IPS DF 6.9 (cell line): ENCODE data around the gene SLC2A9.

Source experiments
- DNase-seq: peaks from one replicate; pipeline ENCODE4 v3.0.0-alpha.2; 2013; ENCODE audit warnings: low read depth, low spot score
- H3K27ac ChIP-seq: one replicate; pipeline ENCODE4 v1.5.1; 2013; ENCODE audit warnings: low read length, control low read depth
- H3K27me3 ChIP-seq: 2 replicates; pipeline ENCODE4 v1.6.1; 2013; ENCODE audit warnings: mild to moderate bottlenecking, low read length; ENCODE audit not compliant: control insufficient read depth, insufficient read depth
- H3K36me3 ChIP-seq: 2 replicates; pipeline ENCODE4 v1.6.1; 2013; ENCODE audit warnings: low read length; ENCODE audit not compliant: control insufficient read depth, insufficient read depth
- H3K4me1 ChIP-seq: 2 replicates; pipeline ENCODE4 v1.6.1; 2013; ENCODE audit warnings: low read length; ENCODE audit not compliant: control insufficient read depth, insufficient read depth
- H3K4me3 ChIP-seq: 2 replicates; pipeline ENCODE4 v1.5.1; 2013; ENCODE audit warnings: mild to moderate bottlenecking, low read length
- H3K9me3 ChIP-seq: 2 replicates; pipeline ENCODE4 v1.6.1; 2013; ENCODE audit warnings: low read length, inconsistent platforms; ENCODE audit not compliant: control insufficient read depth, insufficient read depth
- WGBS: extraction: QIAGEN DNeasy Blood & Tissue Kit; methylation state at CpG from one replicate; pipeline ENCODE4 v1.1.7; 2013; ENCODE audit warnings: mixed read lengths, missing lambda C conversion rate; ENCODE audit not compliant: insufficient read length, insufficient coverage; 5-methylcytosine and 5-hydroxymethylcytosine counted together

The SLC2A9 gene

GRCh38 chr4:9894644-9895332, 126.5 kb downstream of the SLC2A9 start:
- no peak for DNase-seq
- no peak overlapping the region for H3K27ac ChIP-seq
- H3K4me1 ChIP-seq: no peaks in the 10 kb centered on the region
- WGBS: no CpG with 5 or more reads among the region's 3 CpGs
- no peaks in the 10 kb centered on the region for H3K27me3 ChIP-seq
- no peaks in the 10 kb centered on the region for H3K9me3 ChIP-seq
- no peaks in the 10 kb centered on the region for H3K36me3 ChIP-seq
- H3K4me3 ChIP-seq: no peak overlapping the region

GRCh38 chr4:9893329-9894108, 127.8 kb downstream of the SLC2A9 start:
- no peaks in the 10 kb centered on the region for H3K27me3 ChIP-seq
- no peaks in the 10 kb centered on the region for H3K36me3 ChIP-seq
- no peak overlapping the region for H3K4me3 ChIP-seq
- H3K27ac ChIP-seq: no peak overlapping the region
- H3K4me1 ChIP-seq: no peaks in the 10 kb centered on the region
- WGBS: no CpG with 5 or more reads among the region's 8 CpGs
- no peak for DNase-seq
- no peaks in the 10 kb centered on the region for H3K9me3 ChIP-seq

DNA sequence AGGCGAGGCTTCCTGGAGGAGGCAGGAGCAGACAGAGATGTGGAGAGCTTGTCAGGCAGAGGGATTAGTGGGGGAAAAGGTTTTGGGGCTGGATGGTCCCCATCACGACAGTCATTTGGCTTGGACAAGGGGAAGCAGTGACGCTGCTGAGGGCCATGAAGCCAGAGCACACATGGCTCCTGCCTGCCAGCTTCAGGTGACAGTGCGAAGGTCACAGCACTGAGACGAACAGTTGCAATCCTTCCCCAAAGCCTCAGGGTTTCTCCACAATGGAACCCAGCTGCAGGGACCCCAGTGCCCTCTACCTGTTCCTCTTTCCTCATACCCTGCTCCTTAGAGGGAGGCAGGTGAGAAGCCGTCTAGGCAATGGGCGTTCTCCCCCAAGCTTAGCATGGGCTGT, 129.6 kb downstream of the SLC2A9 start:
- Histone ChIP-seq H3K27me3 (no peaks in the 10 kb centered on the region), H3K4me1 (0 out of 2 replicates have a peak, but pooled peaks cover 1% of the 10 kb centered on the region), H3K36me3 (no peaks in the 10 kb centered on the region), H3K4me3 (no peak overlapping the region), H3K9me3 (no peaks in the 10 kb centered on the region), H3K27ac (no peak overlapping the region)
- DNase-seq: no peak
- WGBS: no CpG with 5 or more reads among the region's 7 CpGs

- DNase-seq: no peak
- Histone ChIP-seq H3K27me3 (no peaks in the 10 kb centered on the region), H3K4me3 (no peak overlapping the region), H3K27ac (no peak overlapping the region), H3K9me3 (no peaks in the 10 kb centered on the region), H3K36me3 (no peaks in the 10 kb centered on the region), H3K4me1 (0 out of 2 replicates have a peak, but pooled peaks cover 2% of the 10 kb centered on the region)
- no CpG with 5 or more reads among the region's 7 CpGs for WGBS
Observed at GRCh38 chr4:9891056-9891455, 130.2 kb downstream of the SLC2A9 start.

- Histone ChIP-seq H3K27me3 (no peaks in the 10 kb centered on the region), H3K36me3 (no peaks in the 10 kb centered on the region), H3K4me3 (no peak overlapping the region), H3K27ac (no peak overlapping the region), H3K4me1 (0 out of 2 replicates have a peak, but pooled peaks cover 2% of the 10 kb centered on the region), H3K9me3 (no peaks in the 10 kb centered on the region)
- WGBS: no CpG with 5 or more reads among the region's 4 CpGs
- no peak for DNase-seq
Observed at GRCh38 chr4:9889306-9889705, 132.0 kb downstream of the SLC2A9 start.

DNA sequence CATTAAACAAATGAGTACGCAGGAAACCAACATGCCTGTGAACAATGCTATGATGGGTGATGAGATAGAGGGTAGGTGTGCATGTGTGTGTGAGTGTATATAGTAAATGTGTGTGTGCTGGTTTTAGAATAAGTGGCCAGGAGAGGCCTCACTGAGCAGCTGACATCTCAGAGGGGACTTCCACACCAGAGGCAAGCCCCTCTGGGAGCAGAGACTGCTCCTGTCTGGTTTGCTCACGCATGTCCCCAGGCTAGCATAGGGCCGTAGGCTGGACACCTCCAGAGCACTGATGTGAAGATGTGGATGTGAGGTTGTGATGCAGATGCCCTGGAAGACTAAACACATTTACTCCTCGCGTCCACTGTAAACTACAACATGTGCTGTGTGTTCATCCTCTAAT, 135.3 kb downstream of the SLC2A9 start:
- no peaks in the 10 kb centered on the region for H3K36me3 ChIP-seq
- no CpG with 5 or more reads among the region's 5 CpGs for WGBS
- H3K4me1 ChIP-seq: 0 out of 2 replicates have a peak, but pooled peaks cover 3% of the 10 kb centered on the region
- no peak overlapping the region for H3K4me3 ChIP-seq
- no peaks in the 10 kb centered on the region for H3K27me3 ChIP-seq
- H3K27ac ChIP-seq: no peak overlapping the region
- DNase-seq: no peak
- H3K9me3 ChIP-seq: no peaks in the 10 kb centered on the region

- Histone ChIP-seq H3K4me1 (0 out of 2 replicates have a peak, but pooled peaks cover 2% of the 10 kb centered on the region), H3K27ac (no peak overlapping the region), H3K9me3 (no peaks in the 10 kb centered on the region), H3K36me3 (no peaks in the 10 kb centered on the region), H3K27me3 (no peaks in the 10 kb centered on the region), H3K4me3 (no peak overlapping the region)
- no CpG with 5 or more reads among the region's 6 CpGs for WGBS
- DNase-seq: no peak
Observed at GRCh38 chr4:9880406-9881197, 140.7 kb downstream of the SLC2A9 start.

DNA sequence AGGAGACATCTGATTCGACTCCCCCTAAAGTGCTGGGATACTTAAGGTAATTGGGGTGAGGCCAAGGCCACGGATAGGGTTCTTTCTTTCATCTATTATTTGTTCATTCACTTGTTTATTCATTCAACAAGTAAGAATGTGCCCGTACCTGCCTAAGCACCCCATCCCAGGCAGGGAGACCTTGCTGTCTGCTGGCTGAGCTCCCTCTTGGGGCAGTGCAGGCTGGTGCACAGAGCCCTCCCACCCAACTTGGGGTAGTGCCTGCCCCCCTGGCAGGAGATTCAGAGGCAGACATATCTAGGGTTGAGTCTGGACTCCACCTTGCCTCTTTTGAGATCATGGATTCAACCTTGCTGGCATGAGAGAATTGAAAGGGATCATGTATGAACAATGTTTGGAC, 144.2 kb downstream of the SLC2A9 start:
- no peak overlapping the region for H3K27ac ChIP-seq
- WGBS: no CpG with 5 or more reads among the region's 3 CpGs

DNA sequence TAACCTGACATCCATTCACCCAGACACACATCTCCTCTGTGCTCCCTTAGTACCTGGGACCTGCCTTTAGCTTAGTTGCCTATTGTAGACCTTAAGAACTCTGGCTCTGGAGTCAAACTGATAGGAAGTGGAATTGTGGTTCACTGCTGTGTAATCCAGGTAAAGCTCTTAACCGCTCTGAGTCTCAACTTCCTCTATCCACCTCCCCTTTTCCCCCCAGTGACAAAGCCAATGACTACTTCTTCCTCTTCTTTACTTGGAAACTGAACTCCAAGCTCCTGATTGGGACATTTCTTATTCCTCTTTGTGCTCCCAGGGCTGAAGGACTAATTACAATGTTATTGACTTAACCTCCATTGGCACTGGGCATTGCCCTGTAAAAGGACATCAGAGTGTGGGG, 145.8 kb downstream of the SLC2A9 start:
- no peak overlapping the region for H3K4me3 ChIP-seq
- H3K4me1 ChIP-seq: no peaks in the 10 kb centered on the region
- no peak for DNase-seq
- no peaks in the 10 kb centered on the region for H3K36me3 ChIP-seq
- WGBS: no CpG with 5 or more reads among the region's 1 CpG
- no peaks in the 10 kb centered on the region for H3K27me3 ChIP-seq
- H3K9me3 ChIP-seq: no peaks in the 10 kb centered on the region
- no peak overlapping the region for H3K27ac ChIP-seq

More for the DNA sequence above, 144.2 kb downstream of the SLC2A9 start:
- no peak for DNase-seq
- H3K4me3 ChIP-seq: no peak overlapping the region
- H3K9me3 ChIP-seq: no peaks in the 10 kb centered on the region
- H3K36me3 ChIP-seq: no peaks in the 10 kb centered on the region
- no peaks in the 10 kb centered on the region for H3K27me3 ChIP-seq
- H3K4me1 ChIP-seq: 0 out of 2 replicates have a peak, but pooled peaks cover 2% of the 10 kb centered on the region

GRCh38 chr4:9874385-9874784, 146.9 kb downstream of the SLC2A9 start:
- Histone ChIP-seq H3K27me3 (no peaks in the 10 kb centered on the region), H3K9me3 (no peaks in the 10 kb centered on the region), H3K4me1 (no peaks in the 10 kb centered on the region), H3K27ac (no peak overlapping the region), H3K36me3 (no peaks in the 10 kb centered on the region), H3K4me3 (no peak overlapping the region)
- no CpG with 5 or more reads among the region's 5 CpGs for WGBS
- DNase-seq: no peak
